CD4-positive, alpha-beta memory T cell (primary cell): Measurements from ENCODE around the gene FERD3L. TPM values are rescaled to one million over a fixed set of nuclear protein-coding genes. Genes with fewer than 3 reads are reported as not detected.

Source experiments
- CTCF ChIA-PET: fragments of 350-600 bp; sonication (Branson Sonifier 250); formaldehyde crosslinking; loops from one replicate; lab custom pipeline; 2021; ENCODE audit warnings: inconsistent platforms; ENCODE audit not compliant: partially characterized antibody; lab: Charles Lee
- POLR2A ChIA-PET: fragments of 350-600 bp; sonication (Branson Sonifier 250); formaldehyde crosslinking; loops from one replicate; lab custom pipeline; 2021; ENCODE audit not compliant: partially characterized antibody; lab: Charles Lee
- DNase-seq, 5 donors: peaks; one replicate each; pipeline versions ENCODE4 v3.0.0 to v3.0.0-alpha.2; 2020 to 2022; ENCODE audit warnings: mixed read lengths in 1 of 5
- H3K27ac ChIP-seq: one replicate; pipeline ENCODE4 v1.7.0; 2013; ENCODE audit warnings: low read depth, low read length
- H3K27me3 ChIP-seq: 2 replicates; pipeline ENCODE4 v1.7.0; 2013; ENCODE audit warnings: mild to moderate bottlenecking, low read length, moderate library complexity; ENCODE audit not compliant: insufficient read depth
- H3K36me3 ChIP-seq: 2 replicates; pipeline ENCODE4 v1.7.0; 2013; ENCODE audit warnings: mild to moderate bottlenecking, low read length, moderate library complexity; ENCODE audit not compliant: insufficient read depth
- H3K4me1 ChIP-seq: 2 replicates; pipeline ENCODE4 v1.7.0; 2013; ENCODE audit warnings: mild to moderate bottlenecking, low read length, moderate library complexity; ENCODE audit not compliant: insufficient read depth
- H3K4me3 ChIP-seq, 2 donors: one replicate each; pipeline ENCODE4 v1.7.0; 2013; ENCODE audit warnings: low read length in 2 of 2, mild to moderate bottlenecking in 1 of 2
- H3K9me3 ChIP-seq, 2 donors: one replicate each; pipeline ENCODE4 v1.7.0; 2013; ENCODE audit warnings: low read length in 2 of 2, control low read depth in 1 of 2; ENCODE audit not compliant: control insufficient read depth in 1 of 2
- H3K27ac Mint-ChIP-seq, 7 donors: one replicate each; pipeline ENCODE4 v1.8.0; 2020 to 2021; ENCODE audit warnings: mixed read lengths in 7 of 7, mild to moderate bottlenecking in 6 of 7, inconsistent platforms in 3 of 7, moderate library complexity in 3 of 7
- H3K27me3 Mint-ChIP-seq, 2 donors: one replicate each; pipeline ENCODE4 v1.8.0; 2020 to 2021; ENCODE audit warnings: mixed read lengths in 2 of 2
- H3K36me3 Mint-ChIP-seq, 2 donors: one replicate each; pipeline ENCODE4 v1.8.0; 2020 to 2021; ENCODE audit warnings: mixed read lengths in 2 of 2, inconsistent platforms in 1 of 2, mild to moderate bottlenecking in 1 of 2
- H3K4me1 Mint-ChIP-seq, 4 donors: one replicate each; pipeline ENCODE4 v1.8.0; 2020 to 2021; ENCODE audit warnings: mixed read lengths in 4 of 4, mild to moderate bottlenecking in 1 of 4
- H3K4me3 Mint-ChIP-seq, 8 donors: one replicate each; pipeline ENCODE4 v1.8.0; 2020 to 2021; ENCODE audit warnings: mixed read lengths in 8 of 8, mild to moderate bottlenecking in 7 of 8, moderate library complexity in 6 of 8, inconsistent platforms in 3 of 8
- H3K9me3 Mint-ChIP-seq, 8 donors: one replicate each; pipeline ENCODE4 v1.8.0; 2020 to 2021; ENCODE audit warnings: mixed read lengths in 8 of 8, mild to moderate bottlenecking in 5 of 8, inconsistent platforms in 3 of 8, moderate library complexity in 1 of 8
- intact Hi-C: fragments of 100-400 bp; cut with micrococcal nuclease; formaldehyde crosslinking; loops from one replicate; pipeline ENCODE4 v1.15.1; 2023
- polyA plus RNA-seq, 2 donors: library from polyadenylated mRNA; unstranded; fragments of 300-500 nt; fragmentation: Illumina TruSeq; gene quantifications; one replicate each; pipeline ENCODE4 v1.2.3, GENCODE V29; 2021
- total RNA-seq, 2 experiments: library from RNA; stranded (reverse); gene quantifications; one replicate each; pipeline ENCODE4 v1.2.3, GENCODE V29; 2021

FERD3L gene
- total and polyA plus RNA-seq, 4 experiments from 2014 or later = not detected

- H3K4me1 ChIP-seq = no peaks in the 10 kb centered on the region
- H3K4me3 ChIP-seq = no peak overlapping the region
- Mint-ChIP-seq H3K36me3 (no peaks in the 10 kb centered on the region), H3K27me3 (peaks cover 12 to 15% of the 10 kb centered on the region in 2 donors), H3K27ac (no peak overlapping the region), H3K9me3 (peaks cover 0 to 26% (median 10%) of the 10 kb centered on the region in 8 donors), H3K4me1 (no peaks in the 10 kb centered on the region), H3K4me3 (no peak overlapping the region)
- ChIA-PET POLR2A (no interaction called here), CTCF (no interaction called here)
- intact Hi-C loops = no loop called here
- no peaks in the 10 kb centered on the region for H3K9me3 ChIP-seq
- no peaks in the 10 kb centered on the region for H3K36me3 ChIP-seq
- H3K27ac ChIP-seq = no peak overlapping the region
- no peaks in the 10 kb centered on the region for H3K27me3 ChIP-seq
- no peak for DNase-seq
Measured at GRCh38 chr7:19146699-19147098, 1.5 kb upstream of the FERD3L start.

- peaks cover 0 to 20% (median 9%) of the 10 kb centered on the region in 8 donors for H3K9me3 Mint-ChIP-seq
- H3K4me1 Mint-ChIP-seq = no peaks in the 10 kb centered on the region
- no peak overlapping the region for H3K4me3 Mint-ChIP-seq
- H3K27ac Mint-ChIP-seq = no peak overlapping the region
- Histone ChIP-seq H3K4me3 (no peak overlapping the region), H3K27me3 (no peaks in the 10 kb centered on the region), H3K27ac (no peak overlapping the region), H3K36me3 (no peaks in the 10 kb centered on the region), H3K4me1 (no peaks in the 10 kb centered on the region), H3K9me3 (no peaks in the 10 kb centered on the region)
- POLR2A ChIA-PET = no interaction called here
- intact Hi-C loops = no loop called here
- CTCF ChIA-PET = no interaction called here
- H3K36me3 Mint-ChIP-seq = no peaks in the 10 kb centered on the region
- H3K27me3 Mint-ChIP-seq = peaks cover 12 to 15% of the 10 kb centered on the region in 2 donors
- no peak for DNase-seq
Measured at GRCh38 chr7:19145434-19146115, 354 bp upstream of the FERD3L start.

- ChIA-PET CTCF (no interaction called here), POLR2A (no interaction called here)
- H3K27me3 Mint-ChIP-seq = peaks cover 12 to 15% of the 10 kb centered on the region in 2 donors
- no peaks in the 10 kb centered on the region for H3K36me3 ChIP-seq
- H3K4me3 Mint-ChIP-seq = no peak overlapping the region
- no peaks in the 10 kb centered on the region for H3K9me3 ChIP-seq
- no peak overlapping the region for H3K27ac ChIP-seq
- H3K9me3 Mint-ChIP-seq = peaks cover 0 to 19% (median 9%) of the 10 kb centered on the region in 8 donors
- intact Hi-C loops = no loop called here
- no peaks in the 10 kb centered on the region for H3K4me1 ChIP-seq
- no peaks in the 10 kb centered on the region for H3K4me1 Mint-ChIP-seq
- H3K4me3 ChIP-seq = no peak overlapping the region
- DNase-seq = no peak
- no peaks in the 10 kb centered on the region for H3K36me3 Mint-ChIP-seq
- no peak overlapping the region for H3K27ac Mint-ChIP-seq
- H3K27me3 ChIP-seq = no peaks in the 10 kb centered on the region
Measured at GRCh38 chr7:19143881-19144574, 1.2 kb downstream of the FERD3L start.

DNA sequence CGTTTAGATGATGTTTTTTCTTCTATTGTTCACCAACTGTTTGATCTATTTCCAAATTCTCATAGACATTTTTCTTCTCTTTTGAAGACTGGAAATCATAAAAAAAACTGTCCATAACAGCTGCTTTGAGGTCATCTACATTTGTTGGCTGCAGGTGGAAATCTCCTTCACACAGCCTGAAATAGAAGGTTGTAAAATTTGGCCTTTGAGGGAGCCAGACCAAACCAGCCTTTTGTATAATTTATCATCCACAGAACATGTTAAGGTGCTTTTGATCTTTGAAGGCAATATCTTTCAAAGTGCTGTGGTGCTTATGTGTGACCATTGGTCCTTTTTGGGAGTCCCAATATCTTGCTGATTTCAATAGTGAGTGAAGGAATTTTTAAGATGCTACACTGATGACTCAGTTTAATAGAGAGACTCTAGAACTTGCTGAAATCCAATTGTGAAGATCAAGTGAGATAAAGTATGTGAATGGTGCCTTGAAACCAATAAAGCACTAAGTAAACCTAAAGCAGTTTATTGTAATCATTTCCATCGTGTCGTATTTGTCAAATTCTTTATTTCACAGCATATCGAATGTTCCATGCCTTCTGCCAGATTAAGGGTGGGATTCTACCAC is 5.4 kb downstream of the FERD3L start:
- no peaks in the 10 kb centered on the region for H3K27me3 ChIP-seq
- no peak overlapping the region for H3K27ac ChIP-seq
- POLR2A ChIA-PET = no interaction called here
- H3K4me3 ChIP-seq = no peak overlapping the region
- peaks cover 0 to 18% (median 4%) of the 10 kb centered on the region in 8 donors for H3K9me3 Mint-ChIP-seq
- H3K27me3 Mint-ChIP-seq = peaks cover 6 to 7% of the 10 kb centered on the region in 2 donors
- H3K4me1 Mint-ChIP-seq = no peaks in the 10 kb centered on the region
- H3K27ac Mint-ChIP-seq = no peak overlapping the region
- intact Hi-C loops = no loop called here
- H3K4me1 ChIP-seq = no peaks in the 10 kb centered on the region
- no peak for DNase-seq
- no peaks in the 10 kb centered on the region for H3K36me3 ChIP-seq
- H3K9me3 ChIP-seq = no peaks in the 10 kb centered on the region
- no peak overlapping the region for H3K4me3 Mint-ChIP-seq
- CTCF ChIA-PET = interaction anchor here (0.6 kb wide), 1 partner anchor 17 kb away, joined by 3 read pairs; no protein-coding TSS in a partner anchor
- H3K36me3 Mint-ChIP-seq = no peaks in the 10 kb centered on the region

DNA sequence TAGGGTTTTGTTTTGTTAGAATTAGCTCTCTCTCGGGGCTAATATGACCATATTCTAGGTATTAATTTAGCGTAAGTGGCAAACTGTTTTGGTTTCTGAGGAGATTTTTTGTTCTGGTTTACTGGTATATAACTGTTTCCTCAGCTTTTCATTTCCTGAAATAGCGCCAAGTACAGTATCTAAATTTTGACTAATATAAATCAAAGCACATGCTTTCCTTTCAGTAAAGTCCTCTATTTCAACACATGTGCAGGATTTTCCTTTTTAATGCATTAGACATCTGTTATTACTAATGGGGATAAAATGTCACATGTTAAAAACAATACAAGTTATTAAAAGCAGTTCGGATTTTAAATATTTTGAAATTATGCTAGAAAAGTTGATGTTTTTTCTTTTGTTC is 11.3 kb downstream of the FERD3L start:
- H3K4me3 ChIP-seq = no peak overlapping the region
- no peaks in the 10 kb centered on the region for H3K27me3 ChIP-seq
- peaks cover 0 to 4% (median 0%) of the 10 kb centered on the region in 8 donors for H3K9me3 Mint-ChIP-seq
- ChIA-PET CTCF (no interaction called here), POLR2A (no interaction called here)
- DNase-seq = no peak
- H3K27ac ChIP-seq = no peak overlapping the region
- H3K27me3 Mint-ChIP-seq = no peaks in the 10 kb centered on the region
- intact Hi-C loops = no loop called here
- H3K36me3 ChIP-seq = no peaks in the 10 kb centered on the region
- no peak overlapping the region for H3K4me3 Mint-ChIP-seq
- no peaks in the 10 kb centered on the region for H3K4me1 Mint-ChIP-seq
- H3K27ac Mint-ChIP-seq = no peak overlapping the region
- no peaks in the 10 kb centered on the region for H3K9me3 ChIP-seq
- H3K4me1 ChIP-seq = no peaks in the 10 kb centered on the region
- no peaks in the 10 kb centered on the region for H3K36me3 Mint-ChIP-seq

DNA sequence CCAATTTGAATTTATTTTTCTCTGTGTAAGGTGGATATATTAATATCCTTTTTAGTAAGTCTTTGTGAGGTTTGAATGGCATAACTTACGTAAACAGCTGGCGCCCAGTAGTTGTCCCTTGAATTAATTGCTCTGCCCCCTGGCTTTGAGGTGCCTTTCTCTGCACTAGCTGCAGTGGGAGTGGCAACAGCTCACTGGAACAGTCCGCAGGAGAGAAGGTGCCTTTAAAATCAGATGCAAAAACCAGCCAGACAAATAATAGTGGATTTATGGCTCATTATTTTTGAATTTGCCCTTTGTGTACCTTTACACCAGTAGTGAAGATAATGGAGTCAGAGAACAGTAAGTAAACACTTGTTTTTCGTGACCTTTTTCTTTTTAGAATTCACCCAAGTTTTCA is 11.8 kb downstream of the FERD3L start:
- ChIA-PET POLR2A (no interaction called here), CTCF (no interaction called here)
- Histone ChIP-seq H3K4me3 (no peak overlapping the region), H3K27me3 (no peaks in the 10 kb centered on the region), H3K27ac (no peak overlapping the region), H3K4me1 (no peaks in the 10 kb centered on the region), H3K9me3 (no peaks in the 10 kb centered on the region), H3K36me3 (no peaks in the 10 kb centered on the region)
- Mint-ChIP-seq H3K9me3 (peaks cover 0 to 4% (median 0%) of the 10 kb centered on the region in 8 donors), H3K4me3 (no peak overlapping the region), H3K36me3 (no peaks in the 10 kb centered on the region), H3K27me3 (no peaks in the 10 kb centered on the region), H3K4me1 (no peaks in the 10 kb centered on the region), H3K27ac (no peak overlapping the region)
- DNase-seq = no peak
- intact Hi-C loops = no loop called here

- no peaks in the 10 kb centered on the region for H3K4me1 Mint-ChIP-seq
- no peaks in the 10 kb centered on the region for H3K27me3 Mint-ChIP-seq
- H3K27me3 ChIP-seq = no peaks in the 10 kb centered on the region
- POLR2A ChIA-PET = no interaction called here
- H3K9me3 ChIP-seq = no peaks in the 10 kb centered on the region
- no peak overlapping the region for H3K27ac ChIP-seq
- CTCF ChIA-PET = no interaction called here
- intact Hi-C loops = no loop called here
- no peak overlapping the region for H3K4me3 Mint-ChIP-seq
- H3K4me1 ChIP-seq = no peaks in the 10 kb centered on the region
- H3K9me3 Mint-ChIP-seq = peaks cover 0 to 2% (median 0%) of the 10 kb centered on the region in 8 donors
- H3K4me3 ChIP-seq = no peak overlapping the region
- no peak for DNase-seq
- H3K36me3 ChIP-seq = no peaks in the 10 kb centered on the region
- no peaks in the 10 kb centered on the region for H3K36me3 Mint-ChIP-seq
- H3K27ac Mint-ChIP-seq = no peak overlapping the region
Measured at GRCh38 chr7:19128856-19129255, 16.4 kb downstream of the FERD3L start.
